DLD1 (cell line): Measurements from ENCODE around the gene MLLT11.

Experiments
- in situ Hi-C: cut with HindIII; loops from 2 replicates; pipeline ENCODE4 v1.10.0; 2017; ENCODE audit warnings: low sequenced_read_pairs

The MLLT11 gene

GRCh38 chr1:151060007-151060656, at the start of gene MLLT11:
MLLT11 (plus strand) TSS chr1:151060397; CDS start chr1:151067225, 6,828 bp downstream.
- in situ Hi-C loops: no loop called here

DNA sequence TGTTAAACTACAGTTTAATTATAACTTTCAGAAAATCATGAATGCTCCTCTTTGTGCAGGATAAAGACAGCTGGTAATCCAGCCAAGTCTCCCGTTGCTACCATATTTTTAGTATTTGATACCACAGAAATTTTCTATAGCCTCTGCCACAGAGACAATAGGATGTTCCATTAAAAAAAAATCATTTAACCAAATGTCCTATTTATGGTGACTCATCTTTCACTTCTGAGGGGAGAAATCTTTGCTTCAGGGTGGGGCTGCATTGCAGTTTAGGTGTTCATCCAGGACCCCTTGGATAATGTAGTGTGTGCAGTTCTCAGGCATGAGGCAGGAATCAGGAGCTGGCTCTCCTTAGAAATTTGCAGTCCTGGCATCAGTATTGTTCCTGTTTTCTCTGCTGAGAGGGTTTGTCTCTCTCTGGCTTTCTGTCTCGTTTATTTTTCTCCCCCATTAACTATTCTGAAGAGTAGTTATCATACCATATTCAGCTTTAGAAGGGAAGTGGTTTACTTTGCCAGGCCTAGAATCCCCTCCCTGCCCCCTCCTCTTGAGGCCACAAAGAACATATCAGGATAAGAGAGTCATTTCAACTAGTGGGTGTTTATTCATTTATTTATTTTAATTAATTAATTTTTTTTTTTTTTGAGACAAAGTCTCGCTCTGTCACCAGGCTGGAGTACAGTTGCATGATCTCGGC, 48.9 kb upstream of the MLLT11 start:
- in situ Hi-C loops: no loop called here

GRCh38 chr1:151012684-151013471, 47.3 kb upstream of the MLLT11 start:
- in situ Hi-C loops: no loop called here

DNA sequence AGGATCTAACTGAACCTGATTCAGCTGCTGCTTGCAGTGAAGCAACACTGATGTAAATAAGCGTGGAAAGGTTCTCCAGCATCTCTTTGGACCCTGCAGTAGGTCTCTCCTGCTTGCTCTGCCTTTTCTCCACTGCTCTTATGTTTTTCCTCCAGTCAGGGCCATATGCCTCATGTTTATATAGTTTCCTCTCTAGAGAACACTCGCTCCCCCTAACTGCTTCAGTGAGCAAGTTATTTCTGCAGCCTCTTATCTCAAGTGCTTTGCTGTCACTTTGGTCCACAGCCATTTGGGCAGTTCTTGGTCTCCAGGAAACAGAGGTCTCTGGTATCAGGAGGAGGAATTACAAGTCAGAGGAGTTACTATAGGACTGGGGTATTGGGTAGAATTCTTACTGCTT, 46.7 kb upstream of the MLLT11 start:
- in situ Hi-C loops: no loop called here

GRCh38 chr1:151024540-151025146, 35.6 kb upstream of the MLLT11 start:
- in situ Hi-C loops: no loop called here

DNA sequence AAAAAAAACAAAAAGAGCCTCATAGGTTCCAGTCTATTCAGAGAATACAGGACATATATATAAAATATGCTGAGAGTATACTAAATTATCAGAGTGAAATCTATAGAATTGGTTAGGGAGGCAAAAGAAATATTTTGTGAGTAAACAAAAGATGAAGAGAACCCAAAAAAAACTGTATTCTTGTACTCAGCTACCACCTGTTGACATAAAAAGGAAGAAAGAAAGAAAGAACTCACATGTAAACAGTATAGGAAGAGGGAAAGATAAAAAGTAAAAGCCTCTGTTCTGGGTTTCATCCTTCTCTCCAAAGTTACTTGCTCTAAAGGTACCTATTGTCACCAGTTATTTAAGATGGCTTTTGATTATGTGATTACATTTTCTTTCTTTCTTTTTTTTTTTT, 33.7 kb upstream of the MLLT11 start:
- in situ Hi-C loops: no loop called here

DNA sequence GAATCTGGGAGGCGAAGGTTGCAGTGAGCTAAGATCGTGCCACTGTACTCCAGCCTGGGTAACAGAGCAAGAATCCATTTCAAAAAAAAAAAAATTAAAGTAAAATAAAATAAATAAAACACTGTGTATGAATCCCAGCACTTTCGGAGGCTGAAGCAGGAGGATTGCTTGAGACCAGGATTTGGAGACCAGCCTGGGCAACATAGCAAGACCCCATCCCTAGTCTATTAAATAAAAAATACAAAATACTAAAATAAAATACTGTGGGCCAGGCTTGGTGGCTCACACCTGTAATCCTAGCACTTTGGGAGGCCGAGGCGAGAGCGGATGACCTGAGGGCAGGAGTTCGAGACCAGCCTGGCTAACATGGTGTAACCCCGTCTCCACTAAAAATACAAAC, 28.0 kb upstream of the MLLT11 start:
- in situ Hi-C loops: no loop called here

- in situ Hi-C loops: no loop called here
These were observed 25.0 kb upstream of the MLLT11 start for GRCh38 chr1:151035167-151035566.

GRCh38 chr1:151036356-151036755, 23.8 kb upstream of the MLLT11 start, which contains the start of gene BNIPL:
BNIPL (plus strand) TSS chr1:151036586; CDS start chr1:151036726, 140 bp downstream.
- in situ Hi-C loops: no loop called here

DNA sequence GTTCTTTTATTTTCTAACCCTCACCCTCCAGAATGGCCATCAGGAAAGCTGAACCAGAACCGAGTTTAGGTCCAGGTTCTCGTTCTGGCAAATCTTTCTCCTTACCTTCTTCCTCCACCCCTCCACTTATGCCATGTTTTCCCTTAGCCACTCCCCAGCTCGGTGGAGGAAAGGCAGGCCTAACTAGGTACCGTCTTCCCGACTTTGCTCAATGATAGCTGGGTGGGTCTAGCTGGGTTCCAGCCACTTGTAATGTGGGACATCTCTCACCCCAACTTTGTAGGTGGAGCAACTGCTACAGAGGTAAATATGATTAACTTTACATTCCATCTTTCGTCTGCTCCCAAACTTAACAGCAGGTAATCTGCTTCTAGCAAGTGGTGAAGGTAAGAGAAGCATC, 23.2 kb upstream of the MLLT11 start:
- in situ Hi-C loops: no loop called here

DNA sequence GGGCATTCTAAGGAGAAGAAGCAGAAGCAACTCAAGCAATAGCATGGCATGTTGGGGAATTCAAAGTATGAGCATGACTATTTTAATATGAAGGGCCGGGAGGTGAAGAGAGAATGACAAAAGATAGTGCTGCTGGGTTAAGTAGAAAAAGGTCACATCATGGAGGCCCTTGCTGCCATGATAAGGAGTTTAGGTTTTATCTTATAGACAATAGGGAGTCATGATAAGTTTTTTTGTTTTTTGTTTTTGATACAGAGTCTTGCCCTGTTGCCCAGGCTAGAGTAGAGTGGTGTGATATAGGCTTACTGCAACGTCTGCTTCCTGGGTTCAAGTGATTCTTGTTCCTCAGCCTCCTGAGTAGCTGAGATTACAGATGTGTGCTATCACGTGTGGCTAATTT, 20.7 kb upstream of the MLLT11 start:
- in situ Hi-C loops: no loop called here

GRCh38 chr1:151043163-151043562, 17.0 kb upstream of the MLLT11 start:
- in situ Hi-C loops: no loop called here

GRCh38 chr1:151047591-151047924, 12.6 kb upstream of the MLLT11 start, which contains the start of gene C1orf56:
C1orf56 (plus strand) TSS chr1:151047751; CDS start chr1:151047848, 97 bp downstream.
- in situ Hi-C loops: no loop called here

- in situ Hi-C loops: no loop called here
These were observed 12.1 kb upstream of the MLLT11 start for GRCh38 chr1:151047925-151048644.

- in situ Hi-C loops: no loop called here
These were observed 11.6 kb upstream of the MLLT11 start for GRCh38 chr1:151048645-151049032.

- in situ Hi-C loops: no loop called here
These were observed 10.7 kb upstream of the MLLT11 start for GRCh38 chr1:151049458-151049857.

DNA sequence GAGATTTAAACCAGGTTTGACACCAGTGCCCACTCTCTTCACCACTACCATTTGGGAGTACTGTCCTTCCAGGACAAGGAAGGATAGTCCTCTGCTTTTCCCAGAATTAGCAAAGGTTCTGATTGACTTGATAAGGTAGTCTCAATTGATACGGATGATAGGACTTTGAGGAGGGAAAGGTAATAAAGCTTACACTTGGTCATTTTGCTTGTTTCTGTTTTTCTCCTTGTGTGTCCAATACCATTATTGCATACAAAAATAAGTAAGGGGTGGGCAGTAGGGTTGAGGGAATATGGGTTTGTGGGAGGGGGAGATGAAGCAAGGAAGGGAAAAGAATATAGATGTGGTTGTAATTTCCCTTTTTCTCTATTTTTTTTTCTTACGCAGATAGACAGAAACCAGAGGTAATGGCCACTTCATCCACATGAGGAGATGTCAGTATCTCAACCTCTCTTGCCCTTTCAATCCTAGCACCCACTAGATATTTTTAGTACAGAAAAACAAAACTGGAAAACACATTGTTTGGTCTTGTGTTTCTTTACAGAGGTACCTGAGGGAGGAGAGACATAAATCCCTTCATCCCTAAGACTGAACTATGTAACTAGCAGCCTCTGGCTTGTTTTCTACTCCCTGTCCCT, 10.0 kb upstream of the MLLT11 start:
- in situ Hi-C loops: no loop called here

DNA sequence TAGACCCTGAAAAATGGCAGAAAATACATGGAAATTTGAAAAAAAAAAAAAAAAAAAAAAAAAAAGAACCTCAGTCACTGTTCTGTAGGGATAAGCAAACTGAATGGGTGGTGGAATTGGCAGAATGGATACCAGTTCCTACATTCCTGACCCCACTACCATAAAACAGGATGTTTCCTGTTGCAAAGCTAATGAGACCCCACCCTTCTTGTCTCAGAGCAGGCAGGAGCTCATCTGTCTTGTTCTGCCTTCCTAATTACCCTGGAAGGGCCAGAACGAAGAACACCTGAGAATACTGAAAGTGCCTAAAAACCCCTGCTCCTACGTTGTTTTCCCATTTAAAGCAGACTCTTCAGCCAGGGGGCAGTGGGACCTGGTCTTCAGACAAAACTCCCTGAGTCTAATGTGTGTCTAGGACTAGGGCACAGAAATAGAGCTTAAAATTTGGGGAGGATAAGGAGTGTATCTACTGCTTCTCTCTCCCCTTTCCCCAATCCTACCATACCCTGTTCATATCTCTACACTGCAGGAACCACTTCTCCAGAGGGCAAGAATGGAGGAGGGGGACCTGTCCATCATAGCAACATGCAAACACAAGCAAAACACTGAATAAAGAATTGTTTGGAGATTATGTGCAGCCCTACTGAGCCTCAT, 8.7 kb upstream of the MLLT11 start:
- in situ Hi-C loops: no loop called here

DNA sequence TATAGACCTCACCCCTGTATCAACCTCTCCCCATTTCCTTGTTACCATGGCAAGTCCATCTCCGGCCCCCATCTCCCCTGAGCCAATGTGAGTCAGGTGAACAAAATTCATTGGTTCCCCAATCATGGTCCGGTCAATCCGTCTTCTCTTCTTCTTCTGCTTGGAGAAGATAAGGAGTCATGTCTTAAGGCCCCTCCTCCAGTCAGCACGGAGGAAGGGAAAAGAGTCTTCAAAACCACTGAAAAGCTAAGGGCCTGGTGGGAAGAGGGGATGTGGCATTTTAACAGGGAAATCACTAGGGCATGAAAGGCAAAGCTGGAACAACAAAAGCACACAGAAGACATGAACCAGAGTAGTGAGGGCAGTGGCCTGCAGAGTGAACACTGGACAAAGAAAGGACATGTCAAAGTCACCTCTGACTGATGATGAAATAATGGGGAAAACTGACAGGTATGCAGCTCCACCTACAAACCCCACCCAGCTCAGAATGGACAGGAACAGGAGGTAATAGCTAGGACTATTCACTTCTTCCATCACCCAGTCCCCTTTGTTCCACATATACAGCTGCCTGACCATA, 5.1 kb upstream of the MLLT11 start:
- in situ Hi-C loops: no loop called here
